NT2/D1 (cell line): ENCODE data around the gene SEM1.

Source experiments
- SUZ12 ChIP-seq: IDR thresholded peaks from 2 replicates; pipeline ENCODE4 v1.6.1; 2011; ENCODE audit not compliant: insufficient read length, insufficient read depth; ENCODE audit errors: extremely low read depth
- YY1 ChIP-seq: IDR thresholded peaks from 2 replicates; pipeline ENCODE4 v1.6.1; 2011; ENCODE audit not compliant: insufficient read length, insufficient read depth
- ZNF274 ChIP-seq: IDR thresholded peaks from 2 replicates; pipeline ENCODE4 v1.6.1; 2011; ENCODE audit warnings: mild to moderate bottlenecking, low read depth, low read length

GRCh38 chr7:96713037-96713436 lies 3.4 kb upstream of the SEM1 start:
- TF ChIP-seq ZNF274 (no peak), YY1 (no peak), SUZ12 (no peak)
